Endodermal cell (in vitro differentiated cells): Measurements from ENCODE around the gene DAPK1. TPM values are rescaled to one million over a fixed set of nuclear protein-coding genes. Genes with fewer than 3 reads are reported as not detected.

ENCODE experiments used
- DNase-seq: peaks from one replicate; pipeline ENCODE4 v3.0.0-alpha.2; 2017
- H3K27ac ChIP-seq: 2 replicates; pipeline ENCODE4 v1.5.1; 2013; ENCODE audit warnings: mild to moderate bottlenecking, low read depth, low read length, moderate library complexity
- H3K27me3 ChIP-seq: 2 replicates; pipeline ENCODE4 v1.6.1; 2013; ENCODE audit warnings: mild to moderate bottlenecking, low read length, moderate library complexity; ENCODE audit not compliant: insufficient read depth, control insufficient read depth, poor library complexity, severe bottlenecking
- H3K36me3 ChIP-seq: 2 replicates; pipeline ENCODE4 v1.7.0; 2013; ENCODE audit warnings: mild to moderate bottlenecking, low read length, moderate library complexity; ENCODE audit not compliant: control insufficient read depth, insufficient read depth
- H3K4me1 ChIP-seq: one replicate; pipeline ENCODE4 v1.7.0; 2013; ENCODE audit warnings: low read length; ENCODE audit not compliant: control insufficient read depth, insufficient read depth
- H3K4me3 ChIP-seq: 2 replicates; pipeline ENCODE4 v1.5.1; 2013; ENCODE audit warnings: mild to moderate bottlenecking, low read length, moderate library complexity
- H3K9ac ChIP-seq: 2 replicates; pipeline ENCODE4 v1.6.1; 2013; ENCODE audit warnings: mild to moderate bottlenecking, low read length, moderate library complexity; ENCODE audit not compliant: poor library complexity, severe bottlenecking; ENCODE audit errors: extremely low read depth
- H3K9me3 ChIP-seq: 2 replicates; pipeline ENCODE4 v1.6.1; 2013; ENCODE audit warnings: mild to moderate bottlenecking, low read length, moderate library complexity; ENCODE audit not compliant: control insufficient read depth
- H3K27ac Mint-ChIP-seq: 2 replicates; pipeline ENCODE4 v1.8.0; 2020; ENCODE audit warnings: mixed read lengths
- H3K27me3 Mint-ChIP-seq: 2 replicates; pipeline ENCODE4 v1.8.0; 2021; ENCODE audit warnings: mild to moderate bottlenecking, mixed read lengths; ENCODE audit not compliant: insufficient read depth
- H3K36me3 Mint-ChIP-seq: 2 replicates; pipeline ENCODE4 v1.8.0; 2020; ENCODE audit warnings: low read depth, mixed read lengths
- H3K4me1 Mint-ChIP-seq: 2 replicates; pipeline ENCODE4 v1.8.0; 2020; ENCODE audit warnings: mixed read lengths
- H3K4me3 Mint-ChIP-seq: 2 replicates; pipeline ENCODE4 v1.8.0; 2020; ENCODE audit warnings: mild to moderate bottlenecking, moderate library complexity, mixed read lengths
- H3K9me3 Mint-ChIP-seq: 2 replicates; pipeline ENCODE4 v1.8.0; 2020; ENCODE audit warnings: mild to moderate bottlenecking, mixed read lengths
- CTCF ChIP-seq: fragments of 200-600 bp; sonication (generic); conservative IDR thresholded peaks from 2 replicates; pipeline ENCODE4 v1.5.0; 2021; ENCODE audit warnings: antibody characterized with exemption, mild to moderate bottlenecking
- WGBS, 2 experiments: methylation state at CpG; one replicate each; pipeline versions ENCODE4 v1.1.5 to v1.1.7; 2013; ENCODE audit warnings: missing lambda C conversion rate in 2 of 2, mixed read lengths in 1 of 2; ENCODE audit not compliant: insufficient coverage in 1 of 2, insufficient read length in 1 of 2; 5-methylcytosine and 5-hydroxymethylcytosine counted together
- total RNA-seq, 2 donors: library from RNA; stranded (reverse); fragmentation: NEBNext Ultra II Directional in 1 of 2; extraction: Animal tissue kit (Norgen Biotek cat#: 25700) in 1 of 2; gene quantifications; 2 replicates in 1 of 2; 3 replicates in 1 of 2; pipeline ENCODE4 v1.2.1, GENCODE V29; 2021

DAPK1 gene
- total RNA-seq, 2 donors from 2014 or later, result 117 to 139 TPM

- Mint-ChIP-seq H3K27me3 (no peaks in the 10 kb centered on the region), H3K36me3 (peaks cover 66% of the 10 kb centered on the region), H3K4me3 (no peak overlapping the region), H3K27ac (no peak overlapping the region), H3K4me1 (peaks cover 29% of the 10 kb centered on the region), H3K9me3 (no peaks in the 10 kb centered on the region)
- H3K9ac ChIP-seq, result no peak overlapping the region
- no peak for TF ChIP-seq CTCF
- 90 to 100% methylated on average over 2 to 3 of the region's 3 CpGs for WGBS, 2 experiments
- no peak overlapping the region for H3K4me3 ChIP-seq
- H3K36me3 ChIP-seq, result peaks cover 73% of the 10 kb centered on the region
- H3K4me1 ChIP-seq, result no peaks in the 10 kb centered on the region
- no peak for DNase-seq
- no peaks in the 10 kb centered on the region for H3K27me3 ChIP-seq
- H3K27ac ChIP-seq, result no peak overlapping the region
- peaks cover 7% of the 10 kb centered on the region for H3K9me3 ChIP-seq
Measured at GRCh38 chr9:87618931-87619330, 121.3 kb downstream of the DAPK1 start.

- Mint-ChIP-seq H3K4me3 (no peak overlapping the region), H3K27ac (no peak overlapping the region), H3K36me3 (peaks cover 65% of the 10 kb centered on the region), H3K9me3 (no peaks in the 10 kb centered on the region), H3K4me1 (peaks cover 29% of the 10 kb centered on the region), H3K27me3 (no peaks in the 10 kb centered on the region)
- Histone ChIP-seq H3K27ac (no peak overlapping the region), H3K9ac (no peak overlapping the region), H3K4me3 (no peak overlapping the region), H3K4me1 (no peaks in the 10 kb centered on the region), H3K9me3 (peaks cover 7% of the 10 kb centered on the region), H3K27me3 (no peaks in the 10 kb centered on the region), H3K36me3 (peaks cover 75% of the 10 kb centered on the region)
- no peak for DNase-seq
- no peak for TF ChIP-seq CTCF
- 94 to 95% methylated on average over 7 to 8 of the region's 8 CpGs for WGBS, 2 experiments
Measured at GRCh38 chr9:87619346-87619745, 121.7 kb downstream of the DAPK1 start.

- WGBS, 2 experiments, result 90 to 91% methylated on average over 4 of the region's 4 CpGs
- Histone ChIP-seq H3K9me3 (peaks cover 7% of the 10 kb centered on the region), H3K9ac (no peak overlapping the region), H3K4me3 (no peak overlapping the region), H3K36me3 (peaks cover 84% of the 10 kb centered on the region), H3K27me3 (no peaks in the 10 kb centered on the region), H3K4me1 (no peaks in the 10 kb centered on the region), H3K27ac (no peak overlapping the region)
- Mint-ChIP-seq H3K36me3 (peaks cover 62% of the 10 kb centered on the region), H3K4me1 (peaks cover 20% of the 10 kb centered on the region), H3K27me3 (no peaks in the 10 kb centered on the region), H3K4me3 (no peak overlapping the region), H3K9me3 (no peaks in the 10 kb centered on the region), H3K27ac (no peak overlapping the region)
- peak; percentile 23 for DNase-seq
- no peak for TF ChIP-seq CTCF
Measured at GRCh38 chr9:87620731-87621322, 123.2 kb downstream of the DAPK1 start.
